Adrenal gland (tissue), 12 donors: ENCODE data around the gene UNC13C. TPM values are rescaled to one million over a fixed set of nuclear protein-coding genes. Genes with fewer than 3 reads are reported as not detected.

Source experiments
- DNase-seq, 7 donors: peaks; one replicate each; pipeline ENCODE4 v3.0.0-alpha.2; 2019 to 2020
- H3K27ac ChIP-seq, 5 donors: fragments of 200-600 bp; sonication (generic) in 4 of 5; 1 replicate in 3 of 5; 2 replicates in 2 of 5; pipeline versions ENCODE4 v1.5.1 to v1.8.0; 2016 to 2020; ENCODE audit warnings: mild to moderate bottlenecking in 1 of 5
- H3K27me3 ChIP-seq: fragments of 200-600 bp; 2 replicates; pipeline ENCODE4 v1.8.0; 2021
- H3K36me3 ChIP-seq, 2 donors: fragments of 200-600 bp; replicated peaks in 1 of 2; 1 replicate in 1 of 2; 2 replicates in 1 of 2; pipeline versions ENCODE4 v1.5.1 to v1.8.0; 2018 to 2022
- H3K4me1 ChIP-seq, 2 donors: fragments of 200-600 bp; replicated peaks in 1 of 2; 1 replicate in 1 of 2; 2 replicates in 1 of 2; pipeline versions ENCODE4 v1.5.1 to v1.8.0; 2018 to 2021
- H3K4me3 ChIP-seq, 4 donors: fragments of 200-600 bp; sonication (generic) in 3 of 4; one replicate each; pipeline ENCODE4 v1.5.1; 2016 to 2018
- H3K9me3 ChIP-seq, 3 donors: fragments of 200-600 bp; sonication (generic) in 1 of 3; replicated peaks in 1 of 3; 1 replicate in 2 of 3; 2 replicates in 1 of 3; pipeline versions ENCODE4 v1.5.1 to v1.8.0; 2016 to 2021
- CTCF ChIP-seq, 6 experiments: fragments of 450-650 bp in 4 of 6; fragments of 200-600 bp in 2 of 6; sonication (generic) in 1 of 6; IDR thresholded peaks; 1 replicate in 5 of 6; 2 replicates in 1 of 6; pipeline versions ENCODE4 v1.5.1 to v1.8.0; 2016 to 2021; ENCODE audit warnings: antibody characterized with exemption in 6 of 6, mild to moderate bottlenecking in 2 of 6, moderate library complexity in 1 of 6
- POLR2A ChIP-seq, 2 donors: fragments of 450-650 bp; IDR thresholded peaks; one replicate each; pipeline ENCODE4 v1.6.1; 2017; ENCODE audit warnings: antibody characterized with exemption in 2 of 2, mild to moderate bottlenecking in 2 of 2, moderate library complexity in 1 of 2
- WGBS, 4 donors: extraction: QIAGEN DNeasy Blood & Tissue Kit in 2 of 4; methylation state at CpG; one replicate each; pipeline versions ENCODE4 v1.1.5 to v1.1.7; 2013 to 2017; 5-methylcytosine and 5-hydroxymethylcytosine counted together
- intact Hi-C, 2 donors: fragments of 100-400 bp; cut with DNase I; formaldehyde crosslinking; loops; one replicate each; pipeline versions ENCODE4 v1.14.1 to v1.15.0; 2022 to 2023
- polyA plus RNA-seq, 3 donors: library from polyadenylated mRNA; stranded (reverse); fragments of 200-250 nt in 2 of 3; fragments of 350-450 nt in 1 of 3; fragmentation: Illumina TruSeq in 1 of 3; extraction: RNeasy Lipid Tissue Mini Kit (QIAGEN cat#74804) in 1 of 3; gene quantifications; one replicate each; pipeline ENCODE4 v1.2.3, GENCODE V29; 2013 to 2014
- total RNA-seq, 9 donors: library from RNA; depleted of rRNA in 4 of 9; stranded (reverse); fragments of >200 nt in 4 of 9; fragments of 120-200 nt in 1 of 9; fragmentation: NEBNext Ultra II Directional in 1 of 9; extraction: Animal tissue kit (Norgen Biotek cat#: 25700) in 1 of 9; gene quantifications; one replicate each; pipeline versions ENCODE4 v1.1.0 to v1.2.4, GENCODE V29; 2013 to 2023
- donor health status: healthy with polysubstance abuse.
- donor health status: Bipolar disorder and iron deficiency.
- donor health status: DM: yes; HTN: yes; CAD: no.
- donor health status: DM: no; HTN: no; CAD: no.
- donor health status: DM: no; HTN: no; CAD: no.
- donor health status: DM: yes; HTN: yes; CAD: no.

UNC13C gene
- total and polyA plus RNA-seq, 12 donors: 0.04 to 0.61 (median 0.20) TPM; not detected in 4

- H3K36me3 ChIP-seq: no peaks in the 10 kb centered on the region
- intact Hi-C loops: no loop called here
- H3K9me3 ChIP-seq: no peaks in the 10 kb centered on the region
- 28 to 46% (median 42%) methylated on average over 4 to 5 of the region's 5 CpGs for WGBS, 4 donors
- H3K4me1 ChIP-seq: peaks cover 0 to 11% of the 10 kb centered on the region in 2 donors
- H3K27me3 ChIP-seq: no peaks in the 10 kb centered on the region
- TF ChIP-seq POLR2A (IDR thresholded peaks at IDR 0.05): no peak
- peak in 1 of 6 experiments; percentile 20 for TF ChIP-seq CTCF (IDR thresholded peaks at IDR 0.05)
- H3K27ac ChIP-seq: no peak overlapping the region
- no peak overlapping the region for H3K4me3 ChIP-seq
- peak in 1 of 7 donors; percentile 5 for DNase-seq
Measured at GRCh38 chr15:54502416-54503075, 524.3 kb downstream of the UNC13C start.

DNA sequence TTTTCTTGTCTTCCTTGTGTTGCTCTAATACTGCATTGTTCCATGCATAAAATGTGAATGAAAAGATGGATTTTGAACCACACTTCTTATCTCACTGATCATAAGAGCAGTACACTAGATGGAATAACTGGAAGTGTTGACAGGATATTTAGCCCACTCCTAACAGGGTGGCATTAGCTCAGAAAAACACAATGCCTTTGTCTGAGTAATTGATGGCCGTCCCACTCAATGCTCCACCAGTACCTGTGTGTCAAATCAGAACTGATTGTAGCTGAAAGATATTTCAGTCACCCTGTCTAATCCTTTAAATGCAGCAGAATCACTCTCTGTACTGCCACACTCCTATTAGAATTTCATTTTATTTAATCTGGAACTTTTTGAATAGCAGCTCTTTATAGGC is 526.5 kb downstream of the UNC13C start:
- TF ChIP-seq POLR2A (IDR thresholded peaks at IDR 0.05): no peak
- no peak for TF ChIP-seq CTCF (IDR thresholded peaks at IDR 0.05)
- Histone ChIP-seq H3K4me3 (no peak overlapping the region), H3K27ac (no peak overlapping the region), H3K27me3 (no peaks in the 10 kb centered on the region), H3K4me1 (peaks cover 0 to 24% of the 10 kb centered on the region in 2 donors), H3K36me3 (no peaks in the 10 kb centered on the region), H3K9me3 (no peaks in the 10 kb centered on the region)
- intact Hi-C loops: no loop called here
- no peak for DNase-seq
- WGBS, 4 donors: 83 to 100% (median 93%) methylated on average over 1 of the region's 1 CpG

GRCh38 chr15:54506977-54507524 is 528.8 kb downstream of the UNC13C start:
- TF ChIP-seq POLR2A (IDR thresholded peaks at IDR 0.05) (no peak), CTCF (IDR thresholded peaks at IDR 0.05) (no peak)
- Histone ChIP-seq H3K27me3 (no peaks in the 10 kb centered on the region), H3K27ac (peak overlapping the region in 2 of 5 donors; percentile 4 to 17), H3K9me3 (no peaks in the 10 kb centered on the region), H3K4me1 (peaks cover 0 to 28% of the 10 kb centered on the region in 2 donors), H3K36me3 (no peaks in the 10 kb centered on the region), H3K4me3 (peak overlapping the region in 1 of 4 donors; percentile 14)
- intact Hi-C loops: no loop called here
- peak in 3 of 7 donors; percentile 14 to 17 (median 16) for DNase-seq

GRCh38 chr15:54514601-54515000 is 536.4 kb downstream of the UNC13C start:
- H3K9me3 ChIP-seq: no peaks in the 10 kb centered on the region
- peaks cover 0 to 18% of the 10 kb centered on the region in 2 donors for H3K4me1 ChIP-seq
- TF ChIP-seq CTCF (IDR thresholded peaks at IDR 0.05): no peak
- no peak for TF ChIP-seq POLR2A (IDR thresholded peaks at IDR 0.05)
- no peaks in the 10 kb centered on the region for H3K27me3 ChIP-seq
- H3K36me3 ChIP-seq: no peaks in the 10 kb centered on the region
- 74 to 84% (median 77%) methylated on average over 2 of the region's 2 CpGs for WGBS, 4 donors
- no peak for DNase-seq
- intact Hi-C loops: no loop called here
- no peak overlapping the region for H3K27ac ChIP-seq
- no peak overlapping the region for H3K4me3 ChIP-seq
